ENCODE measurements around the gene WDFY1. TPM values are rescaled to one million over a fixed set of nuclear protein-coding genes. Genes with fewer than 3 reads are reported as not detected.

Gene WDFY1
- total RNA-seq, 1 experiment from 2014 or later = 66.0 TPM

GRCh38 chr2:223989206-223989855 lies 44.2 kb upstream of the WDFY1 start (continued):
- TF ChIP-seq ZNF423 (CRISPR knock-in tag; IDR thresholded peaks at IDR 0.05) (no peak), CBFB (CRISPR knock-in tag; IDR thresholded peaks at IDR 0.05; ENCODE audit: low read depth) (no peak), JAZF1 (CRISPR knock-in tag; IDR thresholded peaks at IDR 0.05) (no peak)

GRCh38 chr2:223981241-223981640 lies 36.1 kb upstream of the WDFY1 start:
- ATAC-seq = no peak
- H3K36me3 Mint-ChIP-seq = peaks cover 25% of the 10 kb centered on the region
- POLR2A ChIA-PET = no interaction called here

More at GRCh38 chr2:223981241-223981640, 36.1 kb upstream of the WDFY1 start:
- Mint-ChIP-seq H3K4me1 (no peaks in the 10 kb centered on the region), H3K9me3 (no peaks in the 10 kb centered on the region), H3K4me3 (no peak overlapping the region), H3K27ac (no peak overlapping the region), H3K27me3 (ENCODE audit: low read depth) (no peaks in the 10 kb centered on the region)
- CTCF ChIA-PET = interaction anchor here (2.0 to 3.2 kb wide), 2 partner anchors 9 to 11 kb away, joined by 4 to 15 read pairs; no protein-coding TSS in a partner anchor
- DNase-seq (ENCODE audit: low spot score) = no peak
- TF ChIP-seq ZNF671 (CRISPR knock-in tag; IDR thresholded peaks at IDR 0.05) = no peak
- no peak for TF ChIP-seq SMAD4 (CRISPR knock-in tag; IDR thresholded peaks at IDR 0.05)
- TF ChIP-seq TCF7 (CRISPR knock-in tag; IDR thresholded peaks at IDR 0.05; ENCODE audit: low read depth) = no peak
- no peak for TF ChIP-seq ZNF512 (CRISPR knock-in tag; IDR thresholded peaks at IDR 0.05; ENCODE audit: borderline replicate concordance)
- TF ChIP-seq ARID4B (CRISPR knock-in tag; IDR thresholded peaks at IDR 0.05; ENCODE audit: borderline replicate concordance) = no peak
- TF ChIP-seq STAT6 (CRISPR knock-in tag; conservative IDR thresholded peaks at IDR 0.05; ENCODE audit: low read depth) = no peak
- no peak for TF ChIP-seq CDX4 (CRISPR knock-in tag; IDR thresholded peaks at IDR 0.05; ENCODE audit: borderline replicate concordance)
- no peak for TF ChIP-seq TEAD4 (CRISPR knock-in tag; IDR thresholded peaks at IDR 0.05)
